ENCODE measurements around the gene ZNF775.
A peak's percentile ranks its signal among the peaks of the same experiment; 100 is the strongest.

ZNF775 gene

GRCh38 chr7:150368884-150369747 is 10.0 kb upstream of the ZNF775 start:
- DNase-seq (ENCODE audit: low read depth in 2 of 2): no peak

GRCh38 chr7:150369748-150370501 is 9.2 kb upstream of the ZNF775 start:
- no peak for DNase-seq (ENCODE audit: low read depth in 2 of 2)

GRCh38 chr7:150370612-150371071 is 8.5 kb upstream of the ZNF775 start:
- DNase-seq (ENCODE audit: low read depth in 2 of 2): no peak

- DNase-seq (ENCODE audit: low read depth in 2 of 2): no peak
Measured at GRCh38 chr7:150371131-150371995, 7.8 kb upstream of the ZNF775 start.

- no peak for DNase-seq (ENCODE audit: low read depth in 2 of 2)
Measured at GRCh38 chr7:150371996-150372270, 7.2 kb upstream of the ZNF775 start.

- no peak for DNase-seq (ENCODE audit: low read depth in 2 of 2)
Measured at GRCh38 chr7:150372271-150373048, 6.7 kb upstream of the ZNF775 start.

GRCh38 chr7:150373049-150373801 is 5.9 kb upstream of the ZNF775 start:
- DNase-seq (ENCODE audit: low read depth in 2 of 2): no peak

GRCh38 chr7:150374026-150374425 is 5.1 kb upstream of the ZNF775 start:
- DNase-seq (ENCODE audit: low read depth in 2 of 2): no peak

GRCh38 chr7:150374472-150374871 is 4.7 kb upstream of the ZNF775 start:
- DNase-seq (ENCODE audit: low read depth in 2 of 2): no peak

- no peak for DNase-seq (ENCODE audit: low read depth in 2 of 2)
Measured at GRCh38 chr7:150375662-150376521, 3.2 kb upstream of the ZNF775 start.

GRCh38 chr7:150376560-150376959 is 2.6 kb upstream of the ZNF775 start:
- DNase-seq (ENCODE audit: low read depth in 2 of 2): no peak

- DNase-seq (ENCODE audit: low read depth in 2 of 2): no peak
Measured at GRCh38 chr7:150377196-150377595, 1.9 kb upstream of the ZNF775 start.

GRCh38 chr7:150377635-150378034 is 1.5 kb upstream of the ZNF775 start:
- no peak for DNase-seq (ENCODE audit: low read depth in 2 of 2)

GRCh38 chr7:150378115-150378852 is 846 bp upstream of the ZNF775 start:
- DNase-seq (ENCODE audit: low read depth in 2 of 2): peak in 1 of 2 experiments; percentile 12

- DNase-seq (ENCODE audit: low read depth in 2 of 2): no peak
Measured at GRCh38 chr7:150379441-150380379, 580 bp downstream of the ZNF775 start.

GRCh38 chr7:150380463-150380862 is 1.3 kb downstream of the ZNF775 start:
- DNase-seq (ENCODE audit: low read depth in 2 of 2): no peak

- no peak for DNase-seq (ENCODE audit: low read depth in 2 of 2)
Measured at GRCh38 chr7:150381096-150381495, 2.0 kb downstream of the ZNF775 start.

GRCh38 chr7:150381785-150382122 is 2.6 kb downstream of the ZNF775 start:
- DNase-seq (ENCODE audit: low read depth in 2 of 2): no peak
